ENCODE data around the gene BID.

BID gene

DNA sequence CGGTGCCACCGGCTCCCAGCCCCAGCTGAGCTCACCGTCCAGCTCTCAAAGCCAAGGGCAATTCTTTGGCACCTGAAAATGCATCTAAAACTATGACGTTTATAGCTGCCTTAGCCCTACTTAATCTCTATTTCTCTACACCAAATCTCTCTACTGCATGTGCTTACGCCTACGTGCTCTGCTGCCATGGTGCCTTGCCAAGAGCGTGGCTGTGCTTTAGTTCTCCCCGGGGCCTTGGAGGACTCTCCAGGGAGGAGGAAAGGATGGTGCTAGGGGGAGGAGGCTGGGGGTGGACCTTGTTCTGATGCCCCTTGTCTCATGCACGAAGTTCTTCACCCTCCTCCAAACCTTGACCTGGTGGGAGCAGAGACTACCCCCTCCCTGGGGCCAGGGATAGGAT is 9.0 kb upstream of the BID start:
- Histone ChIP-seq H3K36me3 (ENCODE audit: insufficient read depth, low read length) (no peaks in the 10 kb centered on the region), H3K4me1 (ENCODE audit: insufficient read depth, low read length) (peaks cover 12% of the 10 kb centered on the region), H3K9me3 (ENCODE audit: control insufficient read depth, insufficient read depth, low read length) (no peaks in the 10 kb centered on the region), H3K9ac (ENCODE audit: low read depth, low read length) (no peak overlapping the region)

DNA sequence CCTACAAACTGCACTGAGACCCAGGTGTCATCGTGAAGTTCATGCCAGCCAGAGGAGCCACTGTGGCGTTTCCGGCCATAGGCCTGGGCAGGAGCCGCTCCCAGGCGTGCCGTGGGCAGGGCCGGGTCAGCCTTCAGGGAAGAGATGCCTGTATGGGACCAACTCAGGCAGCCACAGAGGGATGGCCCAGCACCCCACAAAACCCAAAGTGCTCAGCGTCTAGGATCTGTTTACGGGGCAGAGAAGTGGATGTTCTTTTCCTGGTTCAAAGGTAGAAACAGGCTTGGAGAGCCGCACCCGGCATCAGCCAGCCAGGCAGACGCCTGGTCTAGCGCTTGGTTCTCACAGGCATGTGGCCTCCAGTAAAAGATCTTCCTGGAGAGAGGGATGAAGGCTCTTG is 8.4 kb upstream of the BID start:
- Histone ChIP-seq H3K36me3 (ENCODE audit: insufficient read depth, low read length) (no peaks in the 10 kb centered on the region), H3K4me1 (ENCODE audit: insufficient read depth, low read length) (peaks cover 12% of the 10 kb centered on the region), H3K9me3 (ENCODE audit: control insufficient read depth, insufficient read depth, low read length) (no peaks in the 10 kb centered on the region), H3K9ac (ENCODE audit: low read depth, low read length) (no peak overlapping the region)

DNA sequence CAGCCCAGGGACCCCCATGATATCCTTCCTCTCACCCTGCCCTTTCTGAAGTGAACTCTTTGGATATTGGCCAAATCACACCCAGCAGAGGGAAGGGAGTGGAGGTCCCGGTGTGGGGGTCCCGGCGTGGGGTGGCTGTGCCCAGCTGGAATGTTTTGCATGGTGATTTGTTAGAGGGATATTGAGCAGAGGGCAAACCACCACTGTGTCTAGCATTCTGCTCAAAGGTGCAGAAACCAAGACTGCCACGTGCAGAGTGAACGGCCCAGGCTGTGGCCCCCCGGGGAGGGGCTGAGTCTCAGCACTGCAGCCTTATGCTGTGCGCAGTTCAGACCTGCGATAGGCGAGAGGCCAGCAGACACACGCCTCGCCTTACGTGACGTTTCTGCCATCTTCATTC is 7.9 kb upstream of the BID start:
- H3K9me3 ChIP-seq (ENCODE audit: control insufficient read depth, insufficient read depth, low read length): no peaks in the 10 kb centered on the region
- H3K36me3 ChIP-seq (ENCODE audit: insufficient read depth, low read length): no peaks in the 10 kb centered on the region
- peaks cover 9% of the 10 kb centered on the region for H3K4me1 ChIP-seq (ENCODE audit: insufficient read depth, low read length)
- H3K9ac ChIP-seq (ENCODE audit: low read depth, low read length): no peak overlapping the region

DNA sequence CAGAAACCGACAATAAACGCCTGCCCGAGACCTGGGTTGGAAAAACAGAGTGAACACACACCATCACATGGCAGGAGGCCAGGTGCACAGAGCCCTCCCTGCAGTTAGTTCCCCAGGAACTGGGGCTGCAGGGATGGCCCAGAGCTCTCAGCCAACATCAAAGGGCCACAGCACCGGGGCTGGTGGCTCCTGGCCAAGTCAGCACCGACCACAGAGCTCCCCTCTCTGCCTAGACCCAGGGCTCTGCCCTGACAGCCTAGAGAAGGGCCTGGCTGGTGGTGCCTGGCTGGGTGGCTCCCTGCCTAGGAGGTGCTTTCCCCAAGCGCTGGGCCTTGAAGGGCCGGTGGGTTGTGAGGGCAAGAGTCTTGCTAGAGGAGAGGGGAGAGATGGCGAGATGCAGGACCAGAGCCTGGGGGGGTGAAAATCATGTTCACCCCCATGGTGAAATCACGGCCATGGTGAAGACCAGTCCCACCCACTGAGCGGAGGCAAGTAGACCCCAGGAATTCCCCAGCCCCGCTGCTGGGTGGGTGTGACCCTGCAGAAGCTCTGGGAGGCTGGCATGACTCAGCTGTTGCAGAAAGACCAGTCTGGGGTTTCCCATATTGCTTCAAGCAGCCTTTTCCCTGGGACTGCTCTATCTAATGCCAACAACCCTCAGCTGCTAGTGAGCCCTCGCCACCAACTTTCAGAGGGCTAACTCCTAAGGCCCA is 7.2 kb upstream of the BID start:
- no peaks in the 10 kb centered on the region for H3K9me3 ChIP-seq (ENCODE audit: control insufficient read depth, insufficient read depth, low read length)
- H3K4me1 ChIP-seq (ENCODE audit: insufficient read depth, low read length): peaks cover 2% of the 10 kb centered on the region
- H3K36me3 ChIP-seq (ENCODE audit: insufficient read depth, low read length): no peaks in the 10 kb centered on the region
- H3K9ac ChIP-seq (ENCODE audit: low read depth, low read length): no peak overlapping the region

DNA sequence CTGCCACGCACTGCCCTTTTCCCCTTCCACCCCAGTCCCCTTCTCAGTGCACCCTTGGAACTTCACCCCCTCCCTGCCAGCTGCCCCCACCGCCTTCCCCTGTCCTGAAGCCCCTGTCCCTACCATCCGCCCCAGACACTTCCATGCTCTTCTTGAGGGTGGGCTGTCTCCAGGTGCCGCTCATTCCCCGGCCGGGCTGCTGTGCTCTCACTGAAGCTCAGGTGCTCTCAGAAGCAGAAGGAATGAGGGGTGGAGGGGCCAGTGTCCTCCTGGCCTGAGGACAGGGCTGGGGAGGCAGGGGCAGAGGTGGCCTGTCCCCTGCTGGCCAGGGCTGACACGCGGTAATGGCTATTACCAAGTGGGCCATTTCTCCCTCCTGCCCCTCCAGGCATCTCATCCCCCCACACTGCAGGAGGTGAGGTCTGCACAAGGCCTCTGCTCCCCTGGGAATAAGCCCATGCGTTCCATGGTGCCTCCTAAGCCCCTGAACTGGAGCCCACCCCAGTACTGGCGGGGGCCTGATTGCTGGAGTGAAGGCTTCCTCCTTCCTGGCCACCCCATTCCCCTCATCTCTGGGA is 6.6 kb upstream of the BID start:
- no peak overlapping the region for H3K9ac ChIP-seq (ENCODE audit: low read depth, low read length)

DNA sequence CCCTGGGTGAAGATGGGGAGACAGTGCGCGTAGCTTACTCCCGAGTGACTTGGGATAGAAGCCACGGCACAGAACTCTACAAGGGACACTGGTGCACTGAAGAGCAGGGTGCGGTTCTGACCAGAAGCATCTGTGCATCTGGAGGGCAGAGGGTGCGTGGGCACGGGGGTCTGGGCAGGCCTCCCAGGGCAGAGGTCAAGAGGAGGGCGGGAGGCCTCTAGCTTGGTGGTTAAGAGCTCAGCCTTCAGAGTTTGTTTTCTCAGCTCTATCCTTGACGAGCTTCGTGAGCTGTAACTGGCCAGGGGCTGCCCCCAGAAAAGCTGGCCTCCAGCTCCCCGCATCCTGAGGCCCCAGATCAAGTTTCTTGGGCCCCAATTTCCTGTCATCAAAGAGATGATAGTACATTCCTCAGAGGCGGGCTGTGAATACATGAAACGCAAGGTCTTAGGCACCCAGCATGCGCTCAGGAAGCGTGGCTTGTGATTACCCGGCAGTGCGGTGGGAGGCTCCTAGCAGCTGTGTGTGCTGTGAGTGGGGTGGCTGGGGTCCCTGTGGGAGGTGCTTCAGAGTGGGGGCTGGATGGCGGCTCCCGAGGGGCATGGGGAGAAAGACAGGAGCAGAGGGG is 6.0 kb upstream of the BID start:
- Histone ChIP-seq H3K9ac (ENCODE audit: low read depth, low read length) (no peak overlapping the region), H3K4me1 (ENCODE audit: insufficient read depth, low read length) (no peaks in the 10 kb centered on the region; the same call in 1 of the 2 replicates), H3K36me3 (ENCODE audit: insufficient read depth, low read length) (no peaks in the 10 kb centered on the region), H3K9me3 (ENCODE audit: control insufficient read depth, insufficient read depth, low read length) (no peaks in the 10 kb centered on the region)

More for the DNA sequence above, 6.6 kb upstream of the BID start:
- Histone ChIP-seq H3K4me1 (ENCODE audit: insufficient read depth, low read length) (no peaks in the 10 kb centered on the region; the same call in 1 of the 2 replicates), H3K36me3 (ENCODE audit: insufficient read depth, low read length) (no peaks in the 10 kb centered on the region), H3K9me3 (ENCODE audit: control insufficient read depth, insufficient read depth, low read length) (no peaks in the 10 kb centered on the region)

DNA sequence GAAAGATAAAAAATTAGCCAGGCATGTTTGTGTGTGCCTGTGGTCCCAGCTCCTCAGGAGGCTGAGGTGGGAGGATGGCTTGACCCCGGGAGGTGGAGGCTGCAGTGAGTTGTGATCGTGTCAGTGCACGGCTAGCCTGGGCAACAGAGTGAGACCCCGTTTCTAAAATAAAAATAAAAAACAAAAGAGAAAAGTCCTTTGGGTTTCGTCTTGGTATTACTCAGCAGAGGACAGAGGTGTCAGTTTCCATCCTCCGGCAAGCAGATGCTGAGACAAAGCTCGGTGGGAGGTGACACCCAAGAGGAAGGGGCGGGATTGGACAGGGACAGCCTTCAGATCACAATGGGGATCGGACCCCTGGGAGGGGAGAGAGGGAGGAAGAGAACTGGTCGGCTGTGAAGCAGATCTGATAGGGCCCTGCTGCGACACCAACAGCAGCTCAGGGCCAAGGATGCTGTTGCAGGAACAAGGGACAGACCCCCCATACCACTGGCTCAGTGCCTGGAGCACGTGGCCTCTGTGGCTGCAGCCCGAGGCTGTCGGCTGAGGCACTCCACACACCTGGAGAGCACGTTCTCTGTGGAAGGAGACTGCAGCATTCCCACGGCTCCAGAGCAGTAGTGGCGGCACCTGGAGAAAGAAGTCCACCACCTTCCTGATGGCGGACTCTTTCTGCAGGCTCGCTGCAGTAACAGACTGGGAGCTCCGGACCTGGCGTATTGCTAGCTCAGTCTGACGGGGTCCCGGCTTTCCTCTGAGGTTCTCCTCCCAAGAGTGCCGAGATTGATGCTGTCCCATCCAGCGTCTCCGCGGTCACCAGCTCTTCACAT is 5.2 kb upstream of the BID start:
- no peak overlapping the region for H3K9ac ChIP-seq (ENCODE audit: low read depth, low read length)
- no peaks in the 10 kb centered on the region for H3K9me3 ChIP-seq (ENCODE audit: control insufficient read depth, insufficient read depth, low read length)
- no peaks in the 10 kb centered on the region; the same call in 1 of the 2 replicates for H3K4me1 ChIP-seq (ENCODE audit: insufficient read depth, low read length)
- no peaks in the 10 kb centered on the region for H3K36me3 ChIP-seq (ENCODE audit: insufficient read depth, low read length)

DNA sequence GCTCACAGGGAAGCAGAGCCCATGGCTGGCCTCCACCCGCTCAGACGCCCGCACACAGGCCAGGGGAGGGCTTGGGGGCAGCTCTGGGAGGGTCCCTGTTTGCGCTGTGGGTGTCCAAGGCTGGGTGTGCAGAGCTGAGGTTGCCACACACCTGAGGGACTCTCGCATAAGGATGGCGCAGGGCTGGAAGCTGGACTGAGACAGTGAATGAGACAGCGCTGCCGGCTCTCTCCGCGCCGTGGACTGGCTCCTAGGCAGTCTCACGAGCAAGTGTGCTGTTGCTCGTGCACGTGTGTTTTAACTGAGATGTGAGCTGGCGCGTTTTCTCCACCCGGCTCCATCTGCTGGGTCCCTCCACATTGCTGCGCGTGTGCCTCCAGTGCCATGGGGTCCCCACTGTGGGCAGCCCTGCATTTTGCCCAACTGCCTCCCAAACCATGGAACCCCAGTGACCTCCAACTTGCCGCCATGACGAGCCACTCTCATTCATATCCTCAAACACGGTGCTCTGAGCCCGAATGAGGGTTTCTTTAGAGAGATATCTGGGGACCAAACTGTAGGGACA is 4.2 kb upstream of the BID start:
- no peak overlapping the region for H3K9ac ChIP-seq (ENCODE audit: low read depth, low read length)
- H3K9me3 ChIP-seq (ENCODE audit: control insufficient read depth, insufficient read depth, low read length): no peaks in the 10 kb centered on the region
- no peaks in the 10 kb centered on the region for H3K36me3 ChIP-seq (ENCODE audit: insufficient read depth, low read length)
- no peaks in the 10 kb centered on the region; the same call in 1 of the 2 replicates for H3K4me1 ChIP-seq (ENCODE audit: insufficient read depth, low read length)

DNA sequence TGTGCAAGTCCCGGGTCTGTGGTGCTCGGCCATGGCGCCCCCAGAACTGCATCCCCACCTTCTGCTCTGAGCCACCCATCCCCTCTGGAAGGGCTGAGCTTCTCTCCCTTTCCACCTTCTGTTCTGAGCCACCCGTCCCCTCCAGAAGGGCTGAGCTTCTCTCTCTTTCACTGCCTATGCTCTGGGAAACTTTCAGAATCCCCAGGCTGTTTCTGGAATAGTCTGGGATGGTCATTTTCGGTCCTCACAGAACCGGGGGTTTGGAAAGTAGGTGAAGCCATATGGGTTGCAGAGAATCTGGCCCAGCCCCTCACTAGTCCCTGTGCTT is 3.4 kb upstream of the BID start:
- Histone ChIP-seq H3K4me1 (ENCODE audit: insufficient read depth, low read length) (peaks cover 8% of the 10 kb centered on the region; the same call in 1 of the 2 replicates), H3K9me3 (ENCODE audit: control insufficient read depth, insufficient read depth, low read length) (no peaks in the 10 kb centered on the region), H3K36me3 (ENCODE audit: insufficient read depth, low read length) (no peaks in the 10 kb centered on the region), H3K9ac (ENCODE audit: low read depth, low read length) (no peak overlapping the region)

DNA sequence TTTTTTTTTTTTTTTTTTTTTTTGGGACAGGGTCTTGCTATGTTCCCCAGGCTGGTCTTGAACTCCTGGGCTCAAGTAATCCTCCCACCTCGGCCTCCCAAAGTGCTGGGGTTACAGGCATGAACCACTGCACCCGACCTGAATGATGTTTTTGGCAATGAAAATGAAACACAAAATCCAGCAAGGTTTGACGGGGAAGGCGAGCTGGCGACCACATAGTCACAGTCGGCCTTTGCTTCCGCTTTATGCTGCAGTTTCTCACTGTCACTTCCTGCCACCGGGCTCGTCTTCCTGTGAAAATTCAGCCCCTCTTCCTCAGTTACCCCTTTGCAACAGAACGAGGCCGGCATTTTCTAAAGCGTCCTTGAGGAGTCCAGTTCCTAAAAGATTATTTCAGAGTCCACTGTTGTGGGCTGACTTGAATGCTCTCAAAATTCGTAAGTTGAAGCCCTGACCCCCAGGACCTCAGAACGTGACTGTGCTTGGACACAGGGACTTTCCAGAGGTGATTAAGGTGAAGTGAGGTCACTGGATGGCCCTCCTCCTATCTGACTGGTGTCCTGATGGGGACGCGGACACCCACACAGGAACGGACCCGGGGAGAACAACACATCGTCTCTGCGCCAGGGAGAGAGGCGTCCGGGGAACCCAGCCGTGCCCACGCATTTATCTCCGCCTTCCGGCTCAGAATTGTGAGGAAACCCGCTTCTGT is 2.9 kb upstream of the BID start:
- Histone ChIP-seq H3K9me3 (ENCODE audit: control insufficient read depth, insufficient read depth, low read length) (no peaks in the 10 kb centered on the region), H3K9ac (ENCODE audit: low read depth, low read length) (no peak overlapping the region), H3K4me1 (ENCODE audit: insufficient read depth, low read length) (peaks cover 12% of the 10 kb centered on the region; the same call in 1 of the 2 replicates), H3K36me3 (ENCODE audit: insufficient read depth, low read length) (no peaks in the 10 kb centered on the region)

DNA sequence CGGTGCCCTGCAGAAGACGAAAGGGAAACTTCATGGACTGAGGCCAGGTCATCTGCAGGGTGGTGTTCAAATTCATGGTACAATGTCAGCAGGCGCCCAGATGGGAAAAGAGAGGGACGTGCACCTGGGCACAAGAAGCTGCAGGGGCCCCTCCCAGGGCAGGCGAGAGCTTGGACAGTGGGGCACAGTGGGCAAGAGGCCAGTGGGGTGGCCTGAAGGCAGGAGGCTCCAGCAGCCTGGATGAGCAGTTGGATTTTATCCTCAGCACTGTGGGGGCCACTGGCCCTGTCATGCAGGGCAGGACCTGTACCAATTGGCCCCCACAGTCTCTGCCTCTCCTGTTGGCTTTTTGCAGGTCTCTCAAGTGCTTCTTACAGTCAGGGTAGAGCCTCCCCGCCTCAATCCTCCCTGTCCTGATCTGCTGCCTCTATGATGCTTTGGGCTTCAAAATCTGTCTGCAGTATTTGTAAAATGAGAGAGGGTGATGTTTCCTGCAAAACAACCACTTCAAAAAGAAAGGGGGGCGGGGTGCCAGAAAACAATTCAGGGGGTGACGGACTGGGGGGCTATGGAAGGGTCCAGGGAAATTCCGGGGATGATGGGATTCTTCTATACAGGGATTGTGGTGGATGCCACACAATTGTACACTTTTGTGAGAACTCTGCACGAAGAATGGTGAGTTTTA is 1.7 kb upstream of the BID start:
- Histone ChIP-seq H3K4me1 (ENCODE audit: insufficient read depth, low read length) (peaks cover 12% of the 10 kb centered on the region; the same call in 1 of the 2 replicates), H3K36me3 (ENCODE audit: insufficient read depth, low read length) (no peaks in the 10 kb centered on the region), H3K9ac (ENCODE audit: low read depth, low read length) (no peak overlapping the region), H3K9me3 (ENCODE audit: control insufficient read depth, insufficient read depth, low read length) (no peaks in the 10 kb centered on the region)

DNA sequence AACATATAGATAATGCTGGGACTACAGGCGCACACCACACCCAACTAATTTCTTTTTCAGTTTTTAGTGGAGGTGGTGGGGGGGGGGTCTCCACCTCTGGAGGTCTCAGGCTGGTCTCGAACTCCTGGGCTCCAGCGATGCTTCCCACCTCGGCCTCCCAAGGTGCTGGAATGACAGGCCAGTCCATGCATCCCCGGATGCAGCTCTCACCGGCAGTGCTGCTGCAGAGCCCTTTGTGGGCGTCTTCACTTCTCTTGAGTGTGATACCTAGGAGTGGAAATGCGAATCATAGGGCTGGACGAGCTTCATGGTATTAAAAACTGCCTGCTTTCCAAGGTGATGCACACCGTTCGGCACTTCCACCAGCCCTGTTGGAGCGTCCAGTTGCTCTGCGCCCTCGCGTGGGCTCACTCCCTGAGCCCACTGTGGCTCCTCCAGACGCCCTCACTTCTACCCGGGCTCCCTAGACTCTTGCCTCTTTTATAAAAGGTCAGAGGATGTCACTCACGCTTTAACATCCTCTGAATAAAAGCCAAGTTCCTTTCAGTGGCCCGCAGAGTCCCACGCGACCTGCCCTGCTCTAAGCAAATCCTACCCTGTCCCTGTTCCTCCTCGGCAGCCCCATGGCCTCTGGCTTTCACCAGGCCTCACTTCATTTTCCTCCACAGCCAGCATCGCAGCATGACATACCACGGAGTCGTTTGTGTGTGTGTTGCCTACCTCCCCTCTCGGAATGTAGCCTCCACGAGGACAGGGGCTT is 837 bp upstream of the BID start:
- H3K9me3 ChIP-seq (ENCODE audit: control insufficient read depth, insufficient read depth, low read length): no peaks in the 10 kb centered on the region
- H3K9ac ChIP-seq (ENCODE audit: low read depth, low read length): no peak overlapping the region
- peaks cover 12% of the 10 kb centered on the region; the same call in 1 of the 2 replicates for H3K4me1 ChIP-seq (ENCODE audit: insufficient read depth, low read length)

More for the DNA sequence above, 837 bp upstream of the BID start:
- H3K36me3 ChIP-seq (ENCODE audit: insufficient read depth, low read length): no peaks in the 10 kb centered on the region

Measured in ES-I3 (cell line).